ENCODE results near the gene SMIM24. TPM values are rescaled to one million over a fixed set of nuclear protein-coding genes. Genes with fewer than 3 reads are reported as not detected.
A peak's percentile ranks its signal among the peaks of the same experiment; 100 is the strongest.

SMIM24 gene
- total and polyA plus RNA-seq, 7 donors, result 0.10 to 0.53 (median 0.49) TPM; not detected in 4

DNA sequence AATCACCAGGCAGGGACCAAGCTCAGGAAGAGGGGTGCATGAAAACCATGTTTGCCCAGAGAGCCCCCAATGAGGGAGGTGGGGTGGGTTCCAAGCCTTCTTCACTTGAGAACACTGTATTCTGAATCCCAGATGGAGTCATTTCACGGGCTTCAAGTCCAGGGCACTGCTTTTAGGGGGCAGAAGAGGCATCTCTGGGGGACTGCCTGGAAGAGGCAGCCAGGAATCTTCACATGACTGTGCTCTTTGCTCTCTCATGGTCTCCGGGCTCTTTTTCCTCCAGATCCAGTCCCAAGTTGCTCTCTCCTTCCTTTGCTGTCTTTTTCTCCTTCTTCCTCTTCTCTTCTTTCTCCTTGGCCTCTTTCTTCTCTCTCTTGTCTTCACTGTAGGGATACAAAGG lies 5.7 kb downstream of the SMIM24 start:
- 62 to 77% (median 68%) methylated on average over 2 of the region's 2 CpGs for WGBS, 3 donors
- intact Hi-C loops (cut with DNase I), result loop anchor here in 1 of 2 donors (5.0 kb wide), 1 partner anchor 167 kb away; no protein-coding TSS in a partner anchor

DNA sequence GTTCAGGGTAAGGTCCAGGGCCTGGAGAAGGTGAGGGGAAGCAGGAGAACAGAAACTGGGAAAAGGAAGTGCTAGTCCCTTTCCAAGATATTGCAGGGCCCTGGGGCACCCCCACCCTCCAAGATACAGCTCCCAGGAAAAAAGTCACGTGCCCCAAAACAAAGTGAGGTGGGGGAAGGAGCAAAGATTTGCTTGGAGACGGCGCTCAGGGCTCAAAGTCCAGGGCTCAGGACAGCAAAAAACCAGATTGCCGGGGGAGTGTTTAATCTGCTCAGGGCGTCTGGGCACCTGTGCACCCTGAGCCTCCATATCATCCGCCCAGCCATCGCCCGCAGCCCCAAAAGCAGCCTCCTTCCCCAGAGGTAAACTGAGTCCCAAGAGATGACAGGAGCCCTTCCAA lies 6.3 kb downstream of the SMIM24 start:
- DNase-seq (no peak), ATAC-seq (no peak)
- TF ChIP-seq, protein P1, sequence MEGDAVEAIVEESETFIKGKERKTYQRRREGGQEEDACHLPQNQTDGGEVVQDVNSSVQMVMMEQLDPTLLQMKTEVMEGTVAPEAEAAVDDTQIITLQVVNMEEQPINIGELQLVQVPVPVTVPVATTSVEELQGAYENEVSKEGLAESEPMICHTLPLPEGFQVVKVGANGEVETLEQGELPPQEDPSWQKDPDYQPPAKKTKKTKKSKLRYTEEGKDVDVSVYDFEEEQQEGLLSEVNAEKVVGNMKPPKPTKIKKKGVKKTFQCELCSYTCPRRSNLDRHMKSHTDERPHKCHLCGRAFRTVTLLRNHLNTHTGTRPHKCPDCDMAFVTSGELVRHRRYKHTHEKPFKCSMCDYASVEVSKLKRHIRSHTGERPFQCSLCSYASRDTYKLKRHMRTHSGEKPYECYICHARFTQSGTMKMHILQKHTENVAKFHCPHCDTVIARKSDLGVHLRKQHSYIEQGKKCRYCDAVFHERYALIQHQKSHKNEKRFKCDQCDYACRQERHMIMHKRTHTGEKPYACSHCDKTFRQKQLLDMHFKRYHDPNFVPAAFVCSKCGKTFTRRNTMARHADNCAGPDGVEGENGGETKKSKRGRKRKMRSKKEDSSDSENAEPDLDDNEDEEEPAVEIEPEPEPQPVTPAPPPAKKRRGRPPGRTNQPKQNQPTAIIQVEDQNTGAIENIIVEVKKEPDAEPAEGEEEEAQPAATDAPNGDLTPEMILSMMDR (IDR thresholded peaks at IDR 0.05), result no peak
- H3K9me3 ChIP-seq, result no peaks in the 10 kb centered on the region
- H3K27me3 ChIP-seq (ENCODE audit: insufficient read depth in 3 of 3, low read length in 2 of 3), result peaks cover 0 to 4% (median 2%) of the 10 kb centered on the region in 3 donors
- H3K4me3 ChIP-seq, result no peak overlapping the region
- no peaks in the 10 kb centered on the region for H3K36me3 ChIP-seq (ENCODE audit: insufficient read depth in 1 of 2, low read depth in 1 of 2)
- intact Hi-C loops (cut with DNase I), result loop anchor here in 1 of 2 donors (5.0 kb wide), 1 partner anchor 167 kb away; no protein-coding TSS in a partner anchor
- no peak overlapping the region for H3K27ac ChIP-seq
- WGBS, 3 donors, result 72 to 81% (median 80%) methylated on average over 8 of the region's 8 CpGs
- H3K4me1 ChIP-seq, result no peaks in the 10 kb centered on the region

More for the DNA sequence above, 5.7 kb downstream of the SMIM24 start:
- H3K4me1 ChIP-seq, result no peaks in the 10 kb centered on the region
- no peaks in the 10 kb centered on the region for H3K9me3 ChIP-seq
- ATAC-seq (no peak), DNase-seq (no peak)
- no peaks in the 10 kb centered on the region for H3K36me3 ChIP-seq (ENCODE audit: insufficient read depth in 1 of 2, low read depth in 1 of 2)
- H3K4me3 ChIP-seq, result no peak overlapping the region
- no peak overlapping the region for H3K27ac ChIP-seq
- TF ChIP-seq, protein P1 (IDR thresholded peaks at IDR 0.05), result no peak
- peaks cover 0 to 4% (median 2%) of the 10 kb centered on the region in 3 donors for H3K27me3 ChIP-seq (ENCODE audit: insufficient read depth in 3 of 3, low read length in 2 of 3)

DNA sequence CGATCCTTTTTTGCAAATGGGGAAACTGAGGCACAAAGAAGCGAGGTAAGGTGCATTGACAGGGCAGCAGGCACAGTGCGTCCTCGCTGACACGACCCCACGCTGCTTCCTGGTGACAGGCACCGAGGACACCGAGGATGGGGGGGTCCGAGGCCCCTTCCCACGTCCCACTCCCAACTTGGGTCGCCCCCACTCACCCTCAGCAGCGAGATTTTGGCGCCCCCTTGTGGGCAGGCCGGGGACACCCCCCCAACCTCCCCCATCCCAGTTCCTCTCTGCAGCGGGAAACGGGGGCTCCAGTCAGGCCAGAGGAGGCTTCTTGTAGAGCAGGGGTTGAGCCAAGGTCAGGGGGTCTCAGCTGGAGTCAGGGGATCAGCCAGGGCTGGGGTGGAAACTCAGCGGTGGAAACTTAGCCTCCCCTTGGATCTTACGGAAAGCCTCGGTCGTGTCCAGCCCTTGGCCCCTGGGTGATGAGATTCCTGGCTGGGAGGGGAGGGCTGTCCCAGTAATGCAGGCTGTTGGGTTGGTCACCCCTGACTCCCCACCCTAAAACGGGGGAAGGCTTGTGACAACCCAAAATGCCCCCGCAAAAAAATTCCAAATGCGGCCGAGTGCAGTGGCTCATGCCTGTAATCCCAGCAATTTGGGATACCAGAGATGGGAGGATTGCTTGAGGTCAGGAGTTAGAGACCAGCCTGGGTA lies 8.2 kb downstream of the SMIM24 start:
- H3K27me3 ChIP-seq (ENCODE audit: insufficient read depth in 3 of 3, low read length in 2 of 3), result peaks cover 0 to 4% (median 2%) of the 10 kb centered on the region in 3 donors
- TF ChIP-seq, protein P1 (IDR thresholded peaks at IDR 0.05), result peak; percentile 79
- H3K4me1 ChIP-seq, result no peaks in the 10 kb centered on the region
- DNase-seq, result peak; percentile 56 to 76
- intact Hi-C loops (cut with DNase I), result loop anchor here (1.0 to 5.0 kb wide), 4 partner anchors 145 to 167 kb away; no protein-coding TSS in a partner anchor
- H3K36me3 ChIP-seq (ENCODE audit: insufficient read depth in 1 of 2, low read depth in 1 of 2), result no peaks in the 10 kb centered on the region
- ATAC-seq, result peak; percentile 44 to 60 (median 53)
- no peaks in the 10 kb centered on the region for H3K9me3 ChIP-seq
- no peak overlapping the region for H3K4me3 ChIP-seq
- 22 to 23% (median 22%) methylated on average over 21 to 24 of the region's 24 CpGs for whole genome bisulfite sequencing, 3 donors
- H3K27ac ChIP-seq, result no peak overlapping the region

DNA sequence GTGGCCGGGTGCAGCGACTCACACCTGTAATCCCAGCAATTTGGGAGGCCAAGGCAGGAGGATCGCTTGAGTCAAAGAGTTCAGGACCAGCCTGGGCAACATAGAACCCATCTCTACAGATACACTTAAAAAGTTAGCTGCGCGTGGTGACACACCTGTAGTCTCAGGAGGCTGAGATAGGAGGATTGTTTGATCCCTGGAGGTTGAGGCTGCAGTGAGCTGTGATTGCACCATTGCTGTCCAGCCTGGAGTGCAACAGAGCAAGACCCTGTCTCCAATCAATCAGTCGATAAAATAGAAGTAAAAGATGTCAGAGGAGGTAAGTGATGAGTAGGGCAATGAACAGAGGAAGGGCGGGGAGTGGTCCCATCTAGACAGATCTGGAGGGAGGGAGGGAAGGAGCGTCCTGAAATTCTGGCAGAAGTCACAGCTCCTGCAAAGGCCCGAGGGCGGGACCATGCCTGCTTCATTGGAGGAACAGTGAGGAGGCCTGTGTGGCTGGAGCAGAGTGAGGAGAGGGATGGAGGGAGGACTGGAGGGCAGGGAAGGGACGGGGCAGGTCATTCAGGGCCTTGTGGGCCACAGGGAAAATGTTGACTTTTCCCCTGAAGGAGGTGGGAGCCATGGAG lies 9.7 kb downstream of the SMIM24 start:
- Histone ChIP-seq H3K4me1 (no peaks in the 10 kb centered on the region), H3K36me3 (ENCODE audit: insufficient read depth in 1 of 2, low read depth in 1 of 2) (no peaks in the 10 kb centered on the region), H3K27ac (no peak overlapping the region), H3K9me3 (no peaks in the 10 kb centered on the region), H3K27me3 (ENCODE audit: insufficient read depth in 3 of 3, low read length in 2 of 3) (no peaks in the 10 kb centered on the region), H3K4me3 (no peak overlapping the region)
- WGBS, 3 donors, result 46 to 60% (median 58%) methylated on average over 11 of the region's 11 CpGs
- DNase-seq (no peak), ATAC-seq (peak; percentile 2 to 21 (median 4))
- TF ChIP-seq, protein P1 (IDR thresholded peaks at IDR 0.05), result no peak
- intact Hi-C loops (cut with DNase I), result loop anchor here in 1 of 2 donors (5.0 kb wide), 1 partner anchor 163 kb away; no protein-coding TSS in a partner anchor
